GM13977 (cell line): ENCODE results near the gene CDKN2B-AS1.

Experiments used
- DNase-seq: peaks from one replicate; pipeline ENCODE4 v3.0.0; 2012; ENCODE audit warnings: low spot score
- in situ Hi-C: fragments of 300-500 bp; cut with MboI; formaldehyde crosslinking; loops from one replicate; pipeline ENCODE4 v1.12.0; 2022; ENCODE audit warnings: low sequenced_read_pairs, low pct_unique_long_range_greater_than_20kb, mixed read lengths, inconsistent platforms; ENCODE audit not compliant: unreplicated experiment
- TF ChIP-seq, protein P1 (sequence below): IDR thresholded peaks from 2 replicates; pipeline ENCODE4 v1.5.1; 2012; ENCODE audit warnings: mild to moderate bottlenecking, control low read depth; ENCODE audit not compliant: insufficient read depth; ENCODE audit errors: extremely low read depth, missing control alignments

Gene CDKN2B-AS1

DNA sequence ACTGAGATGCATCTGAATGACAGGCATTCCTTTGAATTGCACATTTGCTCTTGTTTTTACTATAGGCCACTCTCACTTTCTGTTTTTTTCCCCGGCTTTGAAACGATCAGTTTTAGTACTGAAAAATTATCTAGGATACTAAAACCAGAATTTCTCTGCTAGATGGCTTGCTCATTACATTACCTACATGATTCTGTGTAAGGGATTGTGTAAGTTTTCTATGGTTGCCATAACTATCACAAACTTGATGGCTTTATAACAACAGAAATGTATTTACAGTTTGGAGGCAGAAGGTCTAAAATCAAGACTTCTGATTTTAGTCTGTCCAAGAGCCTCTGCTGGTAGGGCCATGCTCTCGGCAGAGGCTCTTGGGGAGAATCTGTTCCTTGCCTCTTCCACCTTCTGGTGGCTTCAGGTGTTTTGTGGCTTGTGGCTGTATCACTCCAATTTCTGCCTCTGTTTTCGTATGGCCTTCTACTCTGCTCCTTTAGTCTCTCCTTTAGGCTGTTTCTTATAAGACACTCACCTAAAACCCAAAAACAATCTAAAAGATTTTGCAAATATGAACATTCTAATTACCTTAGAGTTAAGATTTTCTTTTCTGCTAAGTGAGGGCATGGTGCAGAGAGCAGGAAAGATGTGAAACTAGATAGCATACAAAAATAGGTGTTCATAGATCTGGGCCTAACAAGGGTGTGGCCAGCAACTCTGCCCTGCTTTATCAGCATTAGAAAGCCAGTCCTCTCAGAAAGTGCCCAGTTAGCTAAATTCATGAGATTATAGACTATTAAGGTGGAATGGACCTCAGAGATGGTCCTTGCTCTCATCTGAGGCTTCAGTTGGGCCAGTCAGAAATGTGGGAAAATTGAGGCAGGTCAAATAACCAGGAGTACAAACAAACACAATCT lies 107.8 kb downstream of the CDKN2B-AS1 start:
- in situ Hi-C loops, result no loop called here
- TF ChIP-seq, protein P1, sequence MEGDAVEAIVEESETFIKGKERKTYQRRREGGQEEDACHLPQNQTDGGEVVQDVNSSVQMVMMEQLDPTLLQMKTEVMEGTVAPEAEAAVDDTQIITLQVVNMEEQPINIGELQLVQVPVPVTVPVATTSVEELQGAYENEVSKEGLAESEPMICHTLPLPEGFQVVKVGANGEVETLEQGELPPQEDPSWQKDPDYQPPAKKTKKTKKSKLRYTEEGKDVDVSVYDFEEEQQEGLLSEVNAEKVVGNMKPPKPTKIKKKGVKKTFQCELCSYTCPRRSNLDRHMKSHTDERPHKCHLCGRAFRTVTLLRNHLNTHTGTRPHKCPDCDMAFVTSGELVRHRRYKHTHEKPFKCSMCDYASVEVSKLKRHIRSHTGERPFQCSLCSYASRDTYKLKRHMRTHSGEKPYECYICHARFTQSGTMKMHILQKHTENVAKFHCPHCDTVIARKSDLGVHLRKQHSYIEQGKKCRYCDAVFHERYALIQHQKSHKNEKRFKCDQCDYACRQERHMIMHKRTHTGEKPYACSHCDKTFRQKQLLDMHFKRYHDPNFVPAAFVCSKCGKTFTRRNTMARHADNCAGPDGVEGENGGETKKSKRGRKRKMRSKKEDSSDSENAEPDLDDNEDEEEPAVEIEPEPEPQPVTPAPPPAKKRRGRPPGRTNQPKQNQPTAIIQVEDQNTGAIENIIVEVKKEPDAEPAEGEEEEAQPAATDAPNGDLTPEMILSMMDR, result no peak
- DNase-seq, result no peak

DNA sequence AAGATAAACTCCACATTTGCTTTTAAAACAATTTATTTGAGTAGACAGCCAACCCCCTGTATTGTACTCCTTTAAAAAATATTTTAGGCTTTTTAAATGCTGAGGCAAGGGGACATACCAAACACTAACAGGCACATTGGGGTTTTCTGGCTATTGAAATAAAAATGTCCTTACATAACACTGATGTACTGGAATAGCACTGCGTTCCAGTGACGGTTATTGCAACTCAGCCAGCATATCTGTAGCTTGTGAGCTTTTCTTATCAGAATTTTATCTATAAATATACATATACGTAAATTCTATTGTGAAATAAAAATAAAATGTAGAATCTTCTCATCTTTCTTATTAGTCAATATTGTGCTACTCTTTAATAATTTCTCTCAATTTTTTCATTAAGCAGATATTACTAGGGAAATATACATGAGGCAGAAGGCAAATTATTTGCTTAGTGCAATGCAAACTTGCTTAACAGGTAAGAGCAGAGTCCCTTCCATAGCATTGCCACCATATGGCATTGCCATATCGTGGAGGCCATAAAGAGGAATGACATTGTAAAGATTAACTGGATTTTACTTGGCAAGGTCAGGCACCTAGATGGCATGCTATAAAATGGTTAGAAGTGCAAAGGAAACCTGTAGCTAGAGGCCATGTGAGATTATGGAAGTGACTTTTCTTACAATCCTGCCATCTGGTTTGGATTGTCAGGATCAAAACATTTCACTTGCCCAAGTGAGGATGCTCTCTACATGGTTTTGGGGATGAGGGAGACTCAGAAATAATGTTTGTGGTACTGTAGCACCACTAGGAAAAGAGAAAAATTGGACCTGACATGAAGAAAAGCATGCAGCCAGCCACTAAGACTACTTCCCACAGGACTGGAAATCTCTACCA lies 109.3 kb downstream of the CDKN2B-AS1 start:
- TF ChIP-seq, protein P1, result no peak
- in situ Hi-C loops, result no loop called here
- no peak for DNase-seq

DNA sequence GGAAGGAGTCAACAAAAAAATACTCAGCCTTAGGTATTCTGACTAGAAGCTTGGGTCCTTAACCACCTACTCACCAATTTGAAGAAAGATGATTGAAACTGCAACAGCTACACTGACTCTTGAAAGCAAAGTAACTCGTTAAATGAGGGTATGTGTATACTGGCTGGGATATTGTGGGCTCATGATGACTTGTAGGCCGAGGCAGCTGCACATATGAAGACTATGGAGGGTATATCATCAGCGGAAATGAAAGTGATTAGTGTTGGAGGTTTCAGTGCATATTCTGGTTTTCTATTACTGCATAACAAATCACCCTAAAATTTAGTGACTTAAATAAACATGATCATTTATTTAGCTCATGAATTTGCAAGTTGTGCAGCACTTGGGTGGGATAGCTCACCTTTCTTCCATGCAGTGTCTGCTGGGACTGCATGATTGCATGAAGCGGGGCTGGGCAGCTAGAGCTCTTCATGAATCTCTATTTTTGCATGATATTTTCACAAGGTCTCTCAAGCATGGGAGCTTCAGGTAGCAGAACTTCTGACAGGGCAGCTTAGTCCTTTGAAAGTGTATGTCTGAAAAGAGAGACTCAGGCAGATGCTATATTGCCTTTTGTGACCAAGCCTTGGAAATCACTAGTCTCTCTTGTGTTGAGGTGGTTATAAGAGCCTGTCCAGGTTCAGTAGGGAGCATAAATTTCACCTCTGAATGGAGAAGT lies 110.6 kb downstream of the CDKN2B-AS1 start:
- DNase-seq, result peak; percentile 37
- in situ Hi-C loops, result no loop called here
- TF ChIP-seq, protein P1, result no peak

DNA sequence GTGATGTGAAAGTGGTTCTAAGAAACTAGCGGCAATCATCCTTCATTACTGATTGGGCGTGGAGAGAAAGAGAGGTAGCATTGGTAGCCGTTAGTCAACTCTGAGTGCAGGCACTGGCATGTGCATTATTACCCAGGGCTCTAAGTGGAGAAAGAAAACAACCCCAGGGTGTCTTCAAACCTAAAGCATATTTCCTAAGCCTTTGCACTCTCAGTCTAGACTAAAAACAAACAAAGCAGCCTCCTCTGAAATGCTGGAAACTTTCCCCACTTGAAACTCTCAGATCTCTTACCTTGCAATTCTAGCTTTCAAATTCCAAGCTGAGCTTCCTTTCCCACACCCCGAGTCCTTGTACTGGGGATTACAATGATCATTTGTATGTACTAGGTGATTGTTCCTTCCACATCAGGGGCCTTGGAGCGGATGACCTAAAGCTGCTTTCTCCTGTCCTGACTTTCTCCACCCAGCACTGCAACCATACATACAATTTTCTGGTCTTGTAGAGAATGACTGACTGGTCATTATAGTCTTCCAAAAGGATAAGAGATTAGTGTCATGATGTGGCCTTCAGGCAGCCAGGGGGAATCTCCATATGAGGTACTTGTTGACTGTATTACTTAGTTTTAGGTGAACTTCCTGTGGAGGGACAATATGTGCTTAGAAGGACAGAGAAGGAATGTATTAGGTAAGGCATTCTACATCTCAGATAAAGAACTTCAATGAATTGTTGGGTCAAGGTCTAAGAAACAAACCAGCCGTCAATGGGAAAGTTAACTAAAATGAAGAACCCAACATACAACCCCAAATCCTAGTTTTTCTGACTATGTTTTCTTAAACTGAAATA lies 112.8 kb downstream of the CDKN2B-AS1 start:
- TF ChIP-seq, protein P1, result no peak
- DNase-seq, result no peak
- in situ Hi-C loops, result no loop called here

DNA sequence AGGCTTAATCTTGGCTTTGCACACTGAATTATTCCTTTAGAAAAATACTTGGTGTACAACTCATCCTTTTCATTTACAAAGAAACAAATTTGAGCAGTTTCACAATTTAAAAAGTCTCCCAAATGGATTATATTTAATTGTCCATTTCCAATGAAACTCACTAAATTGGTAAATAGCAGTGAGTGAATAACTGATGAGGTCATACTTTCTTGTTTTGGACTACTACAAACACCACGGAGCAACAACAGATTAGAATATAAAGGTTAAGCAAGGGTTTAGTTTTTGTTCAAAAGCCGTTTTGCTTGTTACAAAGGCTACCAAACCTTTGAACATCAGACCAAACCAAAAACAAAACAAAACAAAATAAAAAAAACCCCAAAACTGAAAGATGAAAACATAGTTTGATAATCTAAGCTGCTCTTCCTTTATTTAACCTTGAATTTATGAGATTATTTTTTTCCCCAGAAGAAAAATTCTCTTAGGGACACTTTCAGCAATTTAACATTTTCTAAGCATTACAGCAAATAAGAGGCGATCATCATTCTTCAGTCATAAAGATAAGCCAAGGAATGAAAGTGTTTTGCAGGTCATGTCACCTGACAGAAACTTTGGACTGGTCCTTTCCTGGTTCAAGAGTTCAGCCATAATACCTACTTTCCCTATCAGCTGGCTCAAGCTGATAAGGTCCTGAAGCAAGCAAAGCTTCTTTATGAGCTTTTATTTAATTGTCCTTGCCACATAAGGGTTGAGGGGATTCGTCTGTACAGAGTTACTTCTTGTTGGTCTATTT lies 114.2 kb downstream of the CDKN2B-AS1 start:
- TF ChIP-seq, protein P1, result no peak
- no peak for DNase-seq
- in situ Hi-C loops, result no loop called here
